Heart left ventricle (tissue), 16 donors: ENCODE data around the gene SLC16A10. TPM values are rescaled to one million over a fixed set of nuclear protein-coding genes. Genes with fewer than 3 reads are reported as not detected.
"Not testable (repeated sequence)": the region's sequence is repeated elsewhere in the genome, so short reads cannot be mapped to it uniquely, and the experiment has no call there.

ENCODE experiments used
- ATAC-seq, 4 donors: fragments of 200-7000 bp; cut with Tn5 transposase; one replicate each; pipeline ENCODE4 v1.9.1; 2020 to 2022; ENCODE audit warnings: moderate library complexity in 4 of 4, mild to moderate bottlenecking in 3 of 4, moderate number of reproducible peaks in 1 of 4
- DNase-seq, 5 donors: peaks; one replicate each; pipeline ENCODE4 v3.0.0-alpha.2; 2020
- H3K27ac ChIP-seq, 12 donors: fragments of 200-600 bp; sonication (generic) in 4 of 12; one replicate each; pipeline versions ENCODE4 v1.5.0 to v1.8.0; 2016 to 2022; ENCODE audit warnings: mild to moderate bottlenecking in 2 of 12
- H3K27me3 ChIP-seq, 9 donors: fragments of 200-600 bp; sonication (generic) in 2 of 9; one replicate each; pipeline versions ENCODE4 v1.5.1 to v1.8.0; 2016 to 2022; ENCODE audit warnings: mild to moderate bottlenecking in 3 of 9
- H3K36me3 ChIP-seq, 9 donors: fragments of 200-600 bp; sonication (generic) in 2 of 9; one replicate each; pipeline versions ENCODE4 v1.5.0 to v1.8.0; 2018 to 2022; ENCODE audit warnings: mild to moderate bottlenecking in 2 of 9
- H3K4me1 ChIP-seq, 12 donors: fragments of 200-600 bp; sonication (generic) in 4 of 12; one replicate each; pipeline versions ENCODE4 v1.5.0 to v1.8.0; 2016 to 2022; ENCODE audit warnings: mild to moderate bottlenecking in 3 of 12
- H3K4me3 ChIP-seq, 12 donors: fragments of 200-600 bp; sonication (generic) in 4 of 12; one replicate each; pipeline versions ENCODE4 v1.5.0 to v1.8.0; 2017 to 2022; ENCODE audit warnings: mild to moderate bottlenecking in 9 of 12, moderate library complexity in 4 of 12
- H3K9me3 ChIP-seq, 12 donors: fragments of 200-600 bp; sonication (generic) in 4 of 12; one replicate each; pipeline versions ENCODE4 v1.5.0 to v1.8.0; 2016 to 2022; ENCODE audit warnings: mild to moderate bottlenecking in 1 of 12
- POLR2A ChIP-seq, 2 donors: fragments of 450-650 bp; IDR thresholded peaks; one replicate each; pipeline ENCODE4 v1.6.1; 2017; ENCODE audit warnings: antibody characterized with exemption in 2 of 2, mild to moderate bottlenecking in 2 of 2, moderate library complexity in 2 of 2
- WGBS, 4 donors: extraction: QIAGEN DNeasy Blood & Tissue Kit in 2 of 4; methylation state at CpG; one replicate each; pipeline versions ENCODE4 v1.1.5 to v1.1.7; 2013 to 2018; 5-methylcytosine and 5-hydroxymethylcytosine counted together
- intact Hi-C, 10 donors: fragments of 100-400 bp; cut with DNase I; formaldehyde crosslinking; loops; one replicate each; pipeline versions ENCODE4 v1.11.1 to v1.14.2; 2022
- polyA plus RNA-seq, 2 donors: library from polyadenylated mRNA; stranded (reverse); fragments of 200-250 nt; gene quantifications; one replicate each; pipeline ENCODE4 v1.2.3, GENCODE V29; 2013
- total RNA-seq, 9 donors: library from RNA; depleted of rRNA in 2 of 9; stranded (reverse); fragments of >200 nt in 2 of 9; fragmentation: NEBNext Ultra II Directional in 3 of 9; extraction: Animal tissue kit (Norgen Biotek cat#: 25700) in 3 of 9; gene quantifications; one replicate each; pipeline versions ENCODE4 v1.1.0 to v1.2.4, GENCODE V29; 2016 to 2023
- TF ChIP-seq, protein P1 (sequence below), 12 donors: fragments of 200-600 bp; sonication (generic) in 4 of 12; IDR thresholded peaks; one replicate each; pipeline versions ENCODE4 v1.5.0 to v1.8.0; 2018 to 2022; ENCODE audit warnings: antibody characterized with exemption in 12 of 12, mild to moderate bottlenecking in 5 of 12
- donor health status: ischemic (EF 13 %, LVEDD 7.1; RV severe dilation, severe dysfunction).
- donor health status: healthy with polysubstance abuse.
- donor health status: DM: no; HTN: yes; CAD: no.
- donor health status: DM: no; HTN: no; CAD: no.
- donor health status: ischemic (EF 25% LVEDD 6.9; RV normal size, moderate dysfunction).
- donor health status: ischemic (EF 25% LVEDD 5.7; RV mildly dilated, moderate dysfunction).
- donor health status: healthy.
- donor health status: DM: yes; HTN: yes; CAD: no.
- donor health status: ischemic (EF 35%, LVEDD 5.7; RV mildly dilated, moderate dysfunction).
- donor health status: nonischemic (EF 11% LVEDD 7.7; RV severe dilation, severe dysfunction).
- donor health status: DM: yes; HTN: yes; CAD: no.
- donor health status: PGD.
- donor health status: ischemic (EF 29% LVEDD 5.4; RV normal size, mild dysfunction).
- donor health status: nonischemic (EF 23%, LVEDD 6.1; RV moderate dilation, normal function).

Gene SLC16A10
- total and polyA plus RNA-seq, 11 donors, result 1.9 to 16.7 (median 6.6) TPM

DNA sequence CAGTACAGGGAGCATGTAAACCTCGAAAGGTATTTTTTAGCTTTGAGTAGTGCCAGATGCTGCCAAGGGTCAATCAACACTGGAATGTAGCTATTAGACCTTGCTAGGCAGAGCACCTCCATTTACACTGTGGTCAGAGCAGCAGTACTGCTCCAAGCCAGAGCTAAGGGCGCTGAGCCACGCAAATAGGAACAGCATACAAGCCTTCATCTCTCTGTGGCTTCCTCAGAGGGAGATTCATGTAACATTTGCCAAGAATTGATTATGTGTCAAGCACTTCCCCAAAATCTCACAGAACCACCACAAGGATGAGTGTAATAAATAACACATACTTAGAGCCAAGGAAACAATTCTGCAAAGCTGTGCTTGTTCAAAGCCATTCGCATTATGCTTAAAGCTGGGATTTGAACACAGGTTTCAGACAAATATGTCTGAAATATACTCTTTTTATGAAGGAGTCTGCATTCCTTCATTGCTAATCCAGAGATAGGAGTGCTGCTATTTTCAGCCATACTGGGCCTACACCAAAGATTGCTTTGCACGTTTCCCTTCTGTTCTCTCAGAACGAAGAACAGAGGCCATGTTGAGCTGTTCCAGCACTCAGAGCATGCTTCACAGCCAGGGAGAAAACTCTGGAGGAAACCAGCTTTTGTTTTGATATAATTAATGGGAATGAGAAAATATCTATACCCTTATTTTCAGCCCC lies 97.7 kb downstream of the SLC16A10 start:
- no peak for TF ChIP-seq POLR2A (IDR thresholded peaks at IDR 0.05)
- TF ChIP-seq, protein P1, sequence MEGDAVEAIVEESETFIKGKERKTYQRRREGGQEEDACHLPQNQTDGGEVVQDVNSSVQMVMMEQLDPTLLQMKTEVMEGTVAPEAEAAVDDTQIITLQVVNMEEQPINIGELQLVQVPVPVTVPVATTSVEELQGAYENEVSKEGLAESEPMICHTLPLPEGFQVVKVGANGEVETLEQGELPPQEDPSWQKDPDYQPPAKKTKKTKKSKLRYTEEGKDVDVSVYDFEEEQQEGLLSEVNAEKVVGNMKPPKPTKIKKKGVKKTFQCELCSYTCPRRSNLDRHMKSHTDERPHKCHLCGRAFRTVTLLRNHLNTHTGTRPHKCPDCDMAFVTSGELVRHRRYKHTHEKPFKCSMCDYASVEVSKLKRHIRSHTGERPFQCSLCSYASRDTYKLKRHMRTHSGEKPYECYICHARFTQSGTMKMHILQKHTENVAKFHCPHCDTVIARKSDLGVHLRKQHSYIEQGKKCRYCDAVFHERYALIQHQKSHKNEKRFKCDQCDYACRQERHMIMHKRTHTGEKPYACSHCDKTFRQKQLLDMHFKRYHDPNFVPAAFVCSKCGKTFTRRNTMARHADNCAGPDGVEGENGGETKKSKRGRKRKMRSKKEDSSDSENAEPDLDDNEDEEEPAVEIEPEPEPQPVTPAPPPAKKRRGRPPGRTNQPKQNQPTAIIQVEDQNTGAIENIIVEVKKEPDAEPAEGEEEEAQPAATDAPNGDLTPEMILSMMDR (IDR thresholded peaks at IDR 0.05), result no peak
- Histone ChIP-seq H3K9me3 (no peaks in the 10 kb centered on the region), H3K27ac (no peak overlapping the region), H3K27me3 (no peaks in the 10 kb centered on the region), H3K36me3 (no peaks in the 10 kb centered on the region), H3K4me1 (peaks cover 0 to 7% (median 0%) of the 10 kb centered on the region in 12 donors), H3K4me3 (no peak overlapping the region)
- WGBS, 4 donors, result 61 to 70% (median 64%) methylated on average over 6 of the region's 6 CpGs
- intact Hi-C loops, result no loop called here
- DNase-seq (no peak), ATAC-seq (peak in 2 of 4 donors; percentile 29 to 41)

DNA sequence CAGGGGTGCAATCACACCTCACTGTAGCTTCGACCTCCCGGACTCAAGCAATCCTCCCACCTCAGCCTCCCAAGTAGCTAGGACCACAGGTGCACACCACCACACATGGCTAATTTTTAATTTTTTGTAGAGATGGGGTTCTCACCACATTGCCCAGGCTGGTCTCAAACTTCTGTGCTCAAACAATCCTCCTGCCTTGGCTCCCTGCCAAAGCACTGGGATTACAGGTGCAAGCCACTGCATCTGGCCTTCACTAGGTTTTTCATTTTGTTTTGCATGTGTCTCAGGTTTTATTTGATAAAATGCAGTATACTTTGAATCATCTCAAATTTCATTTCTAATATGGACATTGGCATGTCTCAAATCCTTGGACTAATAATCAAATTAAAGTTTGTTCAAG lies 98.7 kb downstream of the SLC16A10 start:
- 91 to 98% (median 95%) methylated on average over 2 of the region's 2 CpGs for WGBS, 4 donors
- DNase-seq (no peak), ATAC-seq (no peak)
- H3K4me3 ChIP-seq, result no peak overlapping the region
- no peak for TF ChIP-seq POLR2A (IDR thresholded peaks at IDR 0.05)
- TF ChIP-seq, protein P1 (IDR thresholded peaks at IDR 0.05), result no peak
- H3K27ac ChIP-seq, result no peak overlapping the region
- intact Hi-C loops, result no loop called here
- H3K4me1 ChIP-seq, result peaks cover 0 to 7% (median 0%) of the 10 kb centered on the region in 12 donors
- H3K9me3 ChIP-seq, result no peaks in the 10 kb centered on the region
- no peaks in the 10 kb centered on the region for H3K36me3 ChIP-seq
- no peaks in the 10 kb centered on the region for H3K27me3 ChIP-seq

DNA sequence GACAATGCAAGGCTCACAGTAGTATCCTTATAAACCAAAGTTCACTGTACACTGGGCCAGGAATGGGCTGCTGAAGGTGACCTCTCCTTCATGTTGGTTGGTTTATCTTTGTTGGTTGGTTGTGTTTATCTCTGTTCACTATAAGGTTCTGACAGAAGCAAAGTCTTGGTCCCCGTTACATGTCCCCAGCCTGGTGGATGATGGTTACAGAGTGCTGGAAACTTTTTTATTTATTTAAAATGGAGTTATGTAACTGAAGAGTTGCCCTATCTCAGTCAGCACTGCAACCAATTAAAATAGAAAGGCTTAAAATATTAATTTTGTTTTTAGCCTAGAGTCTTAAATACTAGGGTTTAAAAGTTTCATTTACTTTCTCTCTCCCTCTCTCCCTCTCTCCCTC lies 100.6 kb downstream of the SLC16A10 start:
- no peaks in the 10 kb centered on the region for H3K36me3 ChIP-seq
- no peak overlapping the region for H3K27ac ChIP-seq
- 58 to 79% (median 70%) methylated on average over 1 of the region's 1 CpG for WGBS, 4 donors
- no peak overlapping the region for H3K4me3 ChIP-seq
- intact Hi-C loops, result no loop called here
- peaks cover 0 to 7% (median 0%) of the 10 kb centered on the region in 12 donors for H3K4me1 ChIP-seq
- no peaks in the 10 kb centered on the region for H3K27me3 ChIP-seq
- no peaks in the 10 kb centered on the region for H3K9me3 ChIP-seq
- ATAC-seq (no peak), DNase-seq (no peak)
- TF ChIP-seq, protein P1 (IDR thresholded peaks at IDR 0.05), result no peak
- no peak for TF ChIP-seq POLR2A (IDR thresholded peaks at IDR 0.05)

DNA sequence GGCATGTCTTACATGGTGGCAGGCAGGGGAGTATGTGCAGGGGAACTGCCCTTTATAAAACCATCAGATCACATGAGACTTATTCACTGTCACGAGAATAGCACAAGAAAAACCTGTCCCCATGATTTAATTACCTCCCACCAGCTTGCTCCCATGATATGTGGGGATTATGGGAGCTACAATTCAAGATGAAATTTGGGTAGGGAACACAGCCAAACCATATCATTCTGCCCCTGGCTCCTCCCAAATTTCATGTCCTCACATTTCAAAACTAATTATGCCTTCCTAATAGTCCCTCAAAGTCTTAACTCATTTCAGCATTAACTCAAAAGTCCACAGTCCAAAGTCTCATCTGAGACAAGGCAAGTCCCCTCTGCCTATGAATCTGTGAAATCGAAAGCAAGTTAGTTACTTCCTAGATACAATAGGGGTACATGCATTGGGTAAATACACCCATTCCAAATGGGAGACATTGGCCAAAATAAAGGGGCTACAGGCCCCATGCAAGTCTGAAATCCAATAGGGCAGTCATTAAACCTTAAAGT lies 102.4 kb downstream of the SLC16A10 start:
- H3K4me3 ChIP-seq, DNase-seq, H3K4me1 ChIP-seq, H3K27ac ChIP-seq, H3K27me3 ChIP-seq, ATAC-seq, intact Hi-C loops, H3K36me3 ChIP-seq, H3K9me3 ChIP-seq: not testable (repeated sequence)
- 75 to 88% (median 83%) methylated on average over 2 of the region's 2 CpGs for WGBS, 4 donors
